ENCODE measurements around the gene PARP14. TPM values are rescaled to one million over a fixed set of nuclear protein-coding genes. Genes with fewer than 3 reads are reported as not detected.

The PARP14 gene
- total RNA-seq, 1 experiment from 2014 or later = 33.3 TPM

GRCh38 chr3:122662505-122662904 lies 18.1 kb upstream of the PARP14 start:
- Histone ChIP-seq H3K27me3 (ENCODE audit: insufficient read depth, low read depth) (no peaks in the 10 kb centered on the region), H3K4me2 (no peak overlapping the region), H3K9me2 (ENCODE audit: insufficient read depth) (no peaks in the 10 kb centered on the region), H3K79me2 (ENCODE audit: low read depth) (no peaks in the 10 kb centered on the region), H3K27ac (no peak overlapping the region), H4K20me1 (ENCODE audit: insufficient read depth) (no peaks in the 10 kb centered on the region), H3K4me3 (no peak overlapping the region), H3K9me3 (ENCODE audit: insufficient read depth, low read depth) (no peaks in the 10 kb centered on the region), H3K4me1 (replicated peaks; ENCODE audit: insufficient read depth) (no peaks in the 10 kb centered on the region), H2AFZ (no peak overlapping the region), H3F3A (ENCODE audit: insufficient read depth, low read depth) (no peaks in the 10 kb centered on the region), H3K36me3 (ENCODE audit: low read depth) (no peaks in the 10 kb centered on the region)
- BruUV-seq (replicated peaks) = no TSS peak
- ChIA-PET CTCF (no interaction called here), POLR2A (ENCODE audit: unreplicated experiment) (no interaction called here)
- no peak for DNase-seq
- TF ChIP-seq CTCF (conservative IDR thresholded peaks at IDR 0.05) (no peak), EZH2 (IDR thresholded peaks at IDR 0.05; ENCODE audit: low read depth) (no peak)
- intact Hi-C loops (cut with micrococcal nuclease; ENCODE audit: unreplicated experiment) = no loop called here

GRCh38 chr3:122665226-122665786 lies 15.3 kb upstream of the PARP14 start:
- H2AFZ ChIP-seq = no peak overlapping the region
- no TSS peak for BruUV-seq (replicated peaks)
- no peak for TF ChIP-seq CTCF (conservative IDR thresholded peaks at IDR 0.05)
- no peak for TF ChIP-seq EZH2 (IDR thresholded peaks at IDR 0.05; ENCODE audit: low read depth)
- H3K36me3 ChIP-seq (ENCODE audit: low read depth) = no peaks in the 10 kb centered on the region
- no peaks in the 10 kb centered on the region for H4K20me1 ChIP-seq (ENCODE audit: insufficient read depth)
- POLR2A ChIA-PET (ENCODE audit: unreplicated experiment) = no interaction called here
- H3K4me1 ChIP-seq (replicated peaks; ENCODE audit: insufficient read depth) = 0 out of 2 replicates have a peak, but pooled peaks cover 12% of the 10 kb centered on the region
- H3F3A ChIP-seq (ENCODE audit: insufficient read depth, low read depth) = peaks cover 3% of the 10 kb centered on the region; the same call in 1 of the 2 replicates
- H3K4me3 ChIP-seq = no peak overlapping the region
- no peaks in the 10 kb centered on the region for H3K27me3 ChIP-seq (ENCODE audit: insufficient read depth, low read depth)
- H3K4me2 ChIP-seq = no peak overlapping the region
- no peak for DNase-seq
- no peaks in the 10 kb centered on the region for H3K9me2 ChIP-seq (ENCODE audit: insufficient read depth)
- no peaks in the 10 kb centered on the region; the same call in 1 of the 2 replicates for H3K9me3 ChIP-seq (ENCODE audit: insufficient read depth, low read depth)
- intact Hi-C loops (cut with micrococcal nuclease; ENCODE audit: unreplicated experiment) = no loop called here
- H3K79me2 ChIP-seq (ENCODE audit: low read depth) = no peaks in the 10 kb centered on the region
- CTCF ChIA-PET = no interaction called here
- H3K27ac ChIP-seq = no peak overlapping the region

GRCh38 chr3:122665881-122666280 lies 14.8 kb upstream of the PARP14 start:
- TF ChIP-seq CTCF (conservative IDR thresholded peaks at IDR 0.05) = no peak
- TF ChIP-seq EZH2 (IDR thresholded peaks at IDR 0.05; ENCODE audit: low read depth) = no peak
- no peak overlapping the region for H3K27ac ChIP-seq
- H4K20me1 ChIP-seq (ENCODE audit: insufficient read depth) = no peaks in the 10 kb centered on the region
- no peak overlapping the region for H2AFZ ChIP-seq
- H3K4me1 ChIP-seq (replicated peaks; ENCODE audit: insufficient read depth) = 0 out of 2 replicates have a peak, but pooled peaks cover 12% of the 10 kb centered on the region
- H3K4me2 ChIP-seq = no peak overlapping the region
- H3K9me2 ChIP-seq (ENCODE audit: insufficient read depth) = no peaks in the 10 kb centered on the region
- DNase-seq = no peak
- CTCF ChIA-PET = no interaction called here
- BruUV-seq (replicated peaks) = no TSS peak
- intact Hi-C loops (cut with micrococcal nuclease; ENCODE audit: unreplicated experiment) = no loop called here
- H3K79me2 ChIP-seq (ENCODE audit: low read depth) = no peaks in the 10 kb centered on the region
- H3K9me3 ChIP-seq (ENCODE audit: insufficient read depth, low read depth) = no peaks in the 10 kb centered on the region; the same call in 1 of the 2 replicates
- H3F3A ChIP-seq (ENCODE audit: insufficient read depth, low read depth) = peaks cover 3% of the 10 kb centered on the region; the same call in 1 of the 2 replicates
- H3K4me3 ChIP-seq = no peak overlapping the region
- H3K27me3 ChIP-seq (ENCODE audit: insufficient read depth, low read depth) = no peaks in the 10 kb centered on the region
- H3K36me3 ChIP-seq (ENCODE audit: low read depth) = no peaks in the 10 kb centered on the region
- POLR2A ChIA-PET (ENCODE audit: unreplicated experiment) = no interaction called here

All from PC-9 (cell line).